ENCODE measurements around the gene CPSF2.

The CPSF2 gene

DNA sequence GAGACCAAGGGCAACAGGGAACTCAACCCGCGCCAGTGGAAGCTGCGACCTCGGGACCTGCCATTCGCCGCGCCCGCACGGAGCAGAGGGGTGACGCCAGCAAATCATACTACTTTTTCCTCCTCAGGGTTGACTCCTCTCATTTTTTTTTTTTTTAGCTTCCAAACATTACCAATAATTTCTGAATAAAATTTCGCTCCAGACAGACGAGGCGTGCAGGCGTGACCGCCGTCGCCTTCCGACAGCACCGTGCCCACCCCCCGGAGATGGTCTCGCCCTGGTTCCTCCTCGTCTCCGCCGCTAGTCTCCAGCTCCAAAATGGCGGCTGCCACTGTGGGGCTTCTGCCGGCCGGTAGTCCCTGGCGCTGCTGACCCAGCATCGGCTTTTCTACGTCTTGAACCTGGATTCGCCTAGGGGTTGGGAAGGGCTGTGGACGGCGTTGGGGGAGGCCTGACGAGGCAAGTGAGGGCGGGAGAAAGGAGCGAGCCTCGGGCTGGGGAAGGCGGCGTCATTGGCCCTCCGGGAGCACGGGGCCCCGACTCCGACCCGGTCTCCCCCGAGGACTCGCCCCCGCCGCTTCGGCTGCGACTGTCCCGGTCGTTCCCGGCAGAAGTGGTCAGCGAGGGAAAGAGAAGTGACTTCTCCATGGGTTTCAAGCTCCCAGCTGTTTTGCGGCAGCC is at the start of gene CPSF2, which contains the start of gene NDUFB1:
Gene CPSF2 (plus strand): TSS at position 300 of the 681 bp plus-strand sequence. CDS start 9,016 bp downstream, outside the sequence.
Gene NDUFB1 (minus strand): TSS at position 37 of the 681 bp plus-strand sequence. CDS start 4,069 bp downstream, outside the sequence.
- peak; percentile 69 for DNase-seq

DNA sequence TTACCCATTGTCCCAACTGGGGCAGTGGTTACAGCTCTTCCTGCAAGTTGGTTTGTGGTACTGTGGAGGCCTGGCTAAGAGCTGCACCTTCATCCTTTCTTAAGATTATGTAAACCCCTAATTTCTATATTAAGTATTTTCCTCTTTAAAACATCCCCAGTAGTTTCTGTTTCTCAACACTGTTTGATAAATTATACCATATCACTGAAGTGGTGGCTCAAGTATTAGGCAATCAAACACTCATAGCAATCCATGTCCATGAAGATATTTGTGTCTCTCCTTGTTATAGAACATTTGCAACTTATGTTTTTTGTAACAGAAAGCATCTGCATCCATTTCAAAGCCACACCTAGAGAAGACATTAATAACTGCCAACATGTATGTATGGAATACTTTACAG is 47.2 kb upstream of the CPSF2 start:
- no peak for DNase-seq

DNA sequence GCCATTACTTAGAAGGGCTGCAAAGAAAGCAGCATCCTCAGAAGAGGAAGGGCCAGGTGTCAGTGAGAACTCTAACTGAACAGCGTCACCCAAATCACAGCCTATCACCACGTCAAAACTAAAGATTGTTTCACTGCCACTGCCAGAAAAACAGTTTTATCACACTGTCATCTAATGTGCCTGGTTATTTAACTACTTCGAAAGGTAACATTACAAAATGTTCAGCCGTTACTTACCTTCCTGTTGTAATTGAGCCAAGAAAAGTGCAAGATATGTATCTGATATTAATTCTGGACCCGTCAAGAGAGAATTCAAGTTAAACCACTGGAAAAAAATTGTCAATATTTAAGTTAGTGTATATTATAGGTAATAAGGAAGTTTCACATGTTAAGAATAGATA is 33.3 kb upstream of the CPSF2 start:
- DNase-seq = no peak

DNA sequence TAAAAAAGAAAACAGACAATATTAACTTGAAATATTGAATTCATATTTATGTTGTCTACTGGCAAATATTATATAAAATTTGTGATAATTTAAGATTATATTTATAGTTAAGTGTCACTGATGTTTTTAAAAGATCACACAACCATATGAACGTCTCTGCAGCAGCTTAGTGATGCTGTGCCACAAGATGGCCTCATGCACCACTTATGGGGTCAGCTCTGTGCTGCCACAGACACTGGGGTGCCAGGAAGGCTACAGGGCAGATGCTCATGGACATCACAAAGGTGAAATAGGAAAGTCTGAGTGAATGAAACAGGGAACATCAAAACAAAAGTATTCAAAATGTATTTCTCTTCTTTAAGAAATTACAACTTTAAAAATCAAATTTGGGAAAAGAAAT is 28.4 kb upstream of the CPSF2 start:
- no peak for DNase-seq

DNA sequence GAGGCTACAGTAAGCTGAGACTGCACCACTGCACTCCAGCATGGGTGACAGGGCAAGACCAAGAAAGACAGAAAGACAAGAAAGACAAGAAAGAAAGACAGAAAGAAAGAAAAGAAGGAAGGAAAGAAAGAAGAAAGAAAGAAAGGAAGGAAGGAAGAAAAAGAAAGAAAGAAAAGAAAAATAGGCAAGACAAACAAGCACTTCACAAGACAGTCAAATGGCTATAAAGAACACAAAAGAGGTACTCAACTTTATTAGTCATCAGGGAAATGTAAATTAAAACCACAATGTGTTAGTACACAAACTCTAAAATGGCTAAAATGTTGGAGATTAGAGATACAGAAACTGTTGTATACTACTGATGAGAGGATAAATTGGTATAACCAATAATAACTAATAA is 22.0 kb upstream of the CPSF2 start:
- no peak for DNase-seq

DNA sequence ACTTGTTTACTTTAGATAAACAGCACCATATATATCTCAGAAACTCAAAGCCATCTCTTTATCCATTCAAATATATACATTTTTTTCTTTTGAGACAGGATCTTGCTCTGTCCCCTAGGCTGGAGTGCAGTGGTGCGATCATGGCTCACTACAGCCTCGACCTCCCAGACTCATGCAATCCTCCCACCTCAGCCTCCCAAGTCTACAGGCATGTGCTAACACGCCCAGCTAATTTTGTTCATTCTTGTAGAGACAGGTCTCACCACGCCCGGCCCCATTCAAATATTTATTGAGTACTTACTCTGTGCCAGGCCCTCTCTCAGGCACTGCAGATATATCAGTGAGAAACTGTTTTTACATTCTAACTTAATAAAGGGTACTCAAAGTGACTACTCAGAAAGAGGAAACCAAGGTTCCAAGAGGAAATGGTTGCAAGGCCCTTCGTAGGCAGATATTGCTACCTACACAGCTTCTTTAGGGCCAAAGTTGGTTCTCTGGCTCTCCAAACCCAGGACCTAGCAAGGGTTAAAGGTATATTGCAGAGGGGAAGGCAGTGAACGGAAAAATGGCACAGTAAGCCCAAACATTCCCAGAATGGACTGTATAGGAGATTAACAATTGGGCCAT is 18.3 kb upstream of the CPSF2 start:
- no peak for DNase-seq

DNA sequence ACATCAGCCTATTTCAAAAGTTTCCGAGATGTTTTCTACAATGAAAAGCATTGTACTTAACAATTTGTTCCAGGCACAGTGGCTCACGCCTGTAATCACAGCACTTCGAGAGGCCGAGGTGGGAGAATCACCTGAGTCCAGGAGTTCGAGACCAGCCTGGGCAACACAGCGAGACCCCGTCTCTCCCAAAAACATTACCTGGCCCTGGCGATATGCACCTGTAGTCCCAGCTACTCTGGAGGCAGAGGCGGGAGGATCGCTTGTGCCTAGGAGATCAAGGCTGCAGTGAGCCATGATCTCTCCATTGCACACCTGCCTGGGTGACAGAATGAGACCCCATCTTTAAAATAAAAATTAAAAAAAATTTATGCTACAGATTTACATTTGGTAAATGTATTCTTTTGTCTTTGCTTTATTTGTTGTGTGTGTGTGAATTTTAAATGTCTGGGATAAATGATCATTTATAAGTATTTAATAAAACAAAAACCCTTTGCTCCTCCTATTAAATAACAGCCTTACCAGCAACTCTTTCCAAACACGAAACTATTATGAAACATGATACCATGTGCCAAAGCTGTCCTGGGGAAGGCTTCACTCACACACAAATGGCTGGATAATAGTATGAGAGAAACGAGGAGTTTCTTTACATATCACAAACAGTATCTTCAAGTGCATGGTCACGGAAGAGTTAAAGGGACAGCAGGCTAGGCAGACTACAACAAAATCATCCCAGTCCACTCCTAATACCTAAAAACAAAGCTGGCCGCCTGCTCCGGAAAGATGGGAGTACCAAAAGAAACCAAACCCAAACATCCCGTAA is 16.5 kb upstream of the CPSF2 start:
- DNase-seq = no peak

- peak; percentile 22 for DNase-seq
Measured at GRCh38 chr14:92105893-92106142, 16.0 kb upstream of the CPSF2 start.

- peak; percentile 97 for DNase-seq
Measured at GRCh38 chr14:92106143-92106926, 15.4 kb upstream of the CPSF2 start, which contains the start of gene ATXN3. Gene ATXN3 (minus strand): TSS chr14:92106582. CDS start chr14:92106552, 30 bp downstream.

DNA sequence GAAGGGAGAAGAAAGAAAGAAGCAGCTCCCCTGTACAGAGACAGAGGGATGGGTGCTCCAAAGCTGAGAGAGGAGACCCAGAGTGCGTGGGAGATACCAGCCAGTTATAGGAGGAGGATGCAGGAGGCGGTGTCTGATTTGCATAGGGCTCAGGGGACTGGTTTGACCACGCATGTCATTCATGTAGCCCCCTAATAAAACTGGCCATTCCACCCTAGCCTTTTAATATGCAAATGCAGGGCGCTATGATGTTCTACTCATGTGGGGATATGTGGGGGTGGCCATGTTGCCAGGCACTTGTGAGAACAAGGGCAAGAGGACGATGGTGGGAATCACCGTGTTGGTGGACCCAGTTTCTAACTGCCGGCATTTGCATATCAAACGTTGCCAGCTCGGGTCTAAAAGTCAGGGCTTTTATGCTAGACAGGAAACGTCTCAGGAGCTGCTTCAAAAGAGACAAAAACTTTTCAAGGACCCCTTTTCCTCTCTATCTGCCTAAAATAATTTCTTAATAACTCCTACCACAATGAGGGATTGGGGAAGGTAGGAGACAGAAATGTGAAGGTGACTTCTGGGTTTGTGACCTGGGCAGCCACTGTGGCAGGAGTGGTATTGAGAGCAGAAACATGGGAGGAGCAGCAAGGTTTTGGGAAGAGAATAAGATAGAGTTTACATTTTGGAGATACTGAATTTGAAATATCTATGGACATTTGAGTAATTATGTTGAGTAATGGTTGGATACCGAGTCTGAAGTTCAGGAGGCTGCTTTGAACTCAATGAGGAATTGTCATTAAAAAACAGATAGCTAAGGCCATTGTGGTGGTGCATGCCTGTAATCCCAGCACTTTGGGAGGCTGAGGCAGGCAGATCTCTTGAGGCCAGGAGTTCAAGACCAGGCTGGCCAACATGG is 13.2 kb upstream of the CPSF2 start:
- DNase-seq = peak; percentile 89

DNA sequence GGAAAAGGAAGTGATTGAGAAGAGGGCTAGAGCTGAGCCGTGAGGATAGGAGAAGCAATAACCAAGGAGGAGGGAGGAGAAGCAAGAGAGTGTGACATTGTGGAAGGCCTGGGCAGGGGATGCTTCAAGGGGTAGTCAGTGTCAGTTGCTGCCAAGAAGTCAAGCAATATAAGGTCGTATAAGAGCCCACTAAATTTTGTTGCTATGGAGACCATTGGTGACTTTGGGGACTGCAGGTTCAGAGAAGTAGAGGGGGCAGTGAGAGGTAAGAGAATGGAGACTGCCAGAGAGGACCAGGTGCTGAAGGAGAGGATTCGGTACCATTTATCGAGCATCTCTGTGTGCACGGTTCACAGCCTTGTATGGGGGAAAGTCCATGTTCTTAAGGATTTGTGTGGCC is 12.3 kb upstream of the CPSF2 start:
- DNase-seq = no peak

DNA sequence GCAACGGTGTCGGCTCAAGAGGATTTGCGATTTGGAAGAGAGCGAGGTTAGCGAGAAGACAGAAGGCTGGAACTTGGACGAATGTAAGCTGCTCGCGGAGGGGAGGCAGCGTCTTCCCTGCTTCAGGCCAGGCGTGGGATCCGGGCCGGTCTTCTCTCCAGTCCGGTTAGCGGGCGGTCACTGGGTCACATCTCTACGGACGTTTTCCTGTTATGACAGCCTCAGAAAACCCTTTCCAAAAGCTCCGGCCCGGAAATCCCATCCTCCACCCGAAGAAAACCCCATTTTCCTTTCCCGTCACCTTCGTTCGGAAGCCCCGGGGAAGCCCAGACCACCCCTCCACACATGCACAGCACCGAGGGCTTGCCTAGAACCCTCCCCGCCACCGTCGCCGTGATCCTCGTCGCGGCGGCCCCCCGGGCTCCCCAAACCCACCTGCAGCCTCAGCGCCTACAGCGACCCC is 531 bp upstream of the CPSF2 start:
- peak; percentile 34 for DNase-seq

DNA sequence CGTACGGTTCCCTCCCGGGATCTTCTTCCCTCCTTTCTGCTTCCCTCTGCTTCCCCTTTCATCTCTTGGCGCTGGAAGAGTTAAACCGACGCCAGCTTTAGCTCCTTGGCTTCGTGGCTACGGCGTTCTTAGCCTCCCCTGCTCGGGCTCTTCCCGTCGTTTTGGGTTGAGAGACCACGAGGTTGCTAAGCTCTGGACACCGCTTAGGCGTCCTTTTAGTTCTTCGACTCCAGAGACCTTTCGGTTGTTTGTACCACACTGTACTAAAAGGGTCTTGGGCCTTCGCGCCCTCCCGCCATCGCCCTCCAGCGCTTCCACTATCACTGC is 545 bp downstream of the CPSF2 start:
- peak; percentile 26 for DNase-seq

GRCh38 chr14:92122761-92123160 is 992 bp downstream of the CPSF2 start:
- DNase-seq = no peak

DNA sequence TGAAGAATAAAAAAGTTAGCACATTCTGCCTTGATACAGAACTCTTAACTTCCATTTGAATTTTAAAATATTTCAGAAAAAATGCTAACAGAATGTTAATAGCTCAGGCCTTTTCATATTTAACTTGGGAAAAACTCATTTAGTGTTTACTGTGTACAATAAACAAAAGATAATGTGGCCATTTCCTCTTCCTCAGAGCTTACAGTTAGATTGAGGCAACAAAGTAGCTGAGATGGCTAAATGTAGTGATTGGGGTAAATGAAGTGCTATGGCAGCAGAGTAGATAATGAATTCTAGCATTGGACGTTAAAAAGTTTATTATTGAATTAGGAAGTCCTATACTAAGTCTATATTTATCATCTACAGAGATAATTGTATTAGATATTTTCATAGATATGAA is 12.7 kb downstream of the CPSF2 start:
- DNase-seq = no peak

- DNase-seq = no peak
Measured at GRCh38 chr14:92135269-92135668, 13.5 kb downstream of the CPSF2 start.

GRCh38 chr14:92143309-92143708 is 21.5 kb downstream of the CPSF2 start:
- DNase-seq = no peak

GRCh38 chr14:92143962-92144361 is 22.2 kb downstream of the CPSF2 start:
- no peak for DNase-seq

DNA sequence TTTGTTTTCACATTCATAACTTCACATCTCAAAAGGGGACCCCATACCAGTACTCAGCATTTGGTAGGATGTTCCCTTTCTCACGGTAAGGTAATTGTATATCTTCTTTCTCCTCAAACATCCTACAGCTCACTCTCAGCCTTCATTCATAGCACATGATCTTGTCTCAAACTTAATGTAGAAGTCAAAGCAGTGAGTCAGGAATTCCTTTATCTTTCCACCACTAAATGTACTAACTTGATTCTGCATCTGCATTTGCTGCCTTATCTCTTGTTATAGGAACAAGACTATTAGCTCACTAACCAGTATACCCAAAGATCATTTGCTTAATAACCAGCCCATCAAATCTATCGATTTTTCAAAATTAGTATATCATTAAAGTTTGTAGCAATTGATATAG is 22.9 kb downstream of the CPSF2 start:
- no peak for DNase-seq

GRCh38 chr14:92153581-92153980 is 31.8 kb downstream of the CPSF2 start:
- no peak for DNase-seq

GRCh38 chr14:92154283-92154942 is 32.6 kb downstream of the CPSF2 start:
- peak; percentile 1 for DNase-seq

DNA sequence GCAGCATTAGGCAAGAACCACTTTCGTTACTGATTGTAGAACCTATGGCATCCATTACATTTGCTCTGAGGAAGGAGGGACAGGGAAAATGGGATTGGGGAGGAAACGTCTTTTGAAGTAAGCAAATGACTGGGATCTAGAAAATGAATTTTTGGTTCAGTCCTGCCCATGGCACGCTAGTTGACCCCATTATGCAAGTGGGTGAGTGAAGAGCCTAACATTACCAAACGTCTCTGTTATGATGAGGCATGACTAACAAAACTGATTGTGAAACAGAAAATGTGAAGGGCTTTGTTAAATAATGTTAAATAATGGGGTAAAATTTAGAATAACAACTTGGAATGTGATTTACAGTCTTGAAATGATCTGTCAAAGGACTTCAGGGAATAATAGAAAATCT is 38.9 kb downstream of the CPSF2 start:
- no peak for DNase-seq

Data from NCI-H146 (cell line).